Activated T-helper 1 cell treated with anti-CD3 and anti-CD28 coated beads, Interleukin-12 subunit alpha, Interleukin-12 subunit beta, Interleukin-2, Interleukin-4 antibody, amounts not matched to agents 30 ng/mL and 10 ng/mL and 1 ng/mL, durations not matched to agents 14 hours and 24 hours and 36 hours (primary cell): ENCODE data around the gene HECTD2. TPM values are rescaled to one million over a fixed set of nuclear protein-coding genes. Genes with fewer than 3 reads are reported as not detected.
"Not testable (repeated sequence)": the region's sequence is repeated elsewhere in the genome, so short reads cannot be mapped to it uniquely, and the experiment has no call there.

Source experiments
- DNase-seq: peaks from one replicate; pipeline ENCODE4 v3.0.0; 2021; ENCODE audit warnings: low spot score
- H3K27ac Mint-ChIP-seq: one replicate; pipeline ENCODE4 v1.8.0; 2021; ENCODE audit warnings: mild to moderate bottlenecking, mixed read lengths
- H3K27me3 Mint-ChIP-seq: one replicate; pipeline ENCODE4 v1.8.0; 2022; ENCODE audit warnings: mild to moderate bottlenecking, moderate library complexity, mixed read lengths; ENCODE audit not compliant: insufficient read depth
- H3K36me3 Mint-ChIP-seq: one replicate; pipeline ENCODE4 v1.8.0; 2021; ENCODE audit warnings: low read depth, mixed read lengths
- H3K4me1 Mint-ChIP-seq: one replicate; pipeline ENCODE4 v1.8.0; 2021; ENCODE audit warnings: low read depth, mixed read lengths
- H3K4me3 Mint-ChIP-seq: one replicate; pipeline ENCODE4 v1.8.0; 2021; ENCODE audit warnings: mild to moderate bottlenecking, moderate library complexity, mixed read lengths
- H3K9me3 Mint-ChIP-seq: one replicate; pipeline ENCODE4 v1.8.0; 2021; ENCODE audit warnings: mixed read lengths
- intact Hi-C: fragments of 100-400 bp; cut with micrococcal nuclease; formaldehyde crosslinking; loops from one replicate; pipeline ENCODE4 v1.15.1; 2024
- total RNA-seq: library from RNA; stranded (reverse); gene quantifications from 2 replicates; pipeline ENCODE4 v1.2.3, GENCODE V29; 2022

The HECTD2 gene
- 6.2 and 6.4 TPM in 2 replicates for total RNA-seq

GRCh38 chr10:91409869-91410637 is at the start of gene HECTD2:
TSS of gene HECTD2 (plus strand) at chr10:91410344. CDS start at chr10:91410439, 95 bp downstream.
- Mint-ChIP-seq H3K27me3 (peaks cover 11% of the 10 kb centered on the region), H3K9me3 (no peaks in the 10 kb centered on the region), H3K36me3 (peaks cover 4% of the 10 kb centered on the region), H3K4me3 (peak within 1 kb of the TSS; percentile 91), H3K27ac (peak within 1 kb of the TSS; percentile 95), H3K4me1 (peaks cover 25% of the 10 kb centered on the region)
- intact Hi-C loops, result loop anchor here (1.0 to 5.0 kb wide), 9 partner anchors 14 to 538 kb away; partner anchors contain the start of genes BTAF1, PCGF5, RPP30 and TNKS2
- peak; percentile 75 for DNase-seq

- H3K27me3 Mint-ChIP-seq, result peaks cover 2% of the 10 kb centered on the region
- H3K4me1 Mint-ChIP-seq, result no peaks in the 10 kb centered on the region
- no peaks in the 10 kb centered on the region for H3K36me3 Mint-ChIP-seq
- DNase-seq, result no peak
- peaks cover 2% of the 10 kb centered on the region for H3K9me3 Mint-ChIP-seq
- no peak overlapping the region for H3K4me3 Mint-ChIP-seq
- H3K27ac Mint-ChIP-seq, result no peak overlapping the region
- intact Hi-C loops, result no loop called here
Measured at GRCh38 chr10:91360461-91360860, 49.7 kb upstream of the HECTD2 start.

GRCh38 chr10:91365519-91365918 is 44.6 kb upstream of the HECTD2 start:
- intact Hi-C loops, H3K27me3 Mint-ChIP-seq, H3K36me3 Mint-ChIP-seq, H3K4me3 Mint-ChIP-seq, H3K4me1 Mint-ChIP-seq, H3K9me3 Mint-ChIP-seq, H3K27ac Mint-ChIP-seq, DNase-seq: not testable (repeated sequence)

- H3K27me3 Mint-ChIP-seq, result peaks cover 2% of the 10 kb centered on the region
- H3K4me3 Mint-ChIP-seq, result no peak overlapping the region
- H3K27ac Mint-ChIP-seq, result no peak overlapping the region
- DNase-seq, result no peak
- intact Hi-C loops, result no loop called here
- H3K9me3 Mint-ChIP-seq, result peaks cover 4% of the 10 kb centered on the region
- no peaks in the 10 kb centered on the region for H3K36me3 Mint-ChIP-seq
- no peaks in the 10 kb centered on the region for H3K4me1 Mint-ChIP-seq
Measured at GRCh38 chr10:91366704-91367103, 43.4 kb upstream of the HECTD2 start.

GRCh38 chr10:91367127-91367531 is 43.0 kb upstream of the HECTD2 start:
- no peaks in the 10 kb centered on the region for H3K36me3 Mint-ChIP-seq
- peaks cover 2% of the 10 kb centered on the region for H3K27me3 Mint-ChIP-seq
- DNase-seq, result no peak
- H3K4me3 Mint-ChIP-seq, result no peak overlapping the region
- peaks cover 4% of the 10 kb centered on the region for H3K9me3 Mint-ChIP-seq
- intact Hi-C loops, result no loop called here
- no peak overlapping the region for H3K27ac Mint-ChIP-seq
- H3K4me1 Mint-ChIP-seq, result no peaks in the 10 kb centered on the region

- peaks cover 2% of the 10 kb centered on the region for H3K27me3 Mint-ChIP-seq
- DNase-seq, result no peak
- intact Hi-C loops, result no loop called here
- no peaks in the 10 kb centered on the region for H3K4me1 Mint-ChIP-seq
- H3K36me3 Mint-ChIP-seq, result no peaks in the 10 kb centered on the region
- H3K9me3 Mint-ChIP-seq, result peaks cover 4% of the 10 kb centered on the region
- no peak overlapping the region for H3K4me3 Mint-ChIP-seq
- no peak overlapping the region for H3K27ac Mint-ChIP-seq
Measured at GRCh38 chr10:91367558-91367957, 42.6 kb upstream of the HECTD2 start.

GRCh38 chr10:91369978-91370589 is 40.1 kb upstream of the HECTD2 start:
- H3K27me3 Mint-ChIP-seq, result not testable (repeated sequence)

GRCh38 chr10:91374052-91374451 is 36.1 kb upstream of the HECTD2 start:
- no peak for DNase-seq
- Mint-ChIP-seq H3K27ac (no peak overlapping the region), H3K36me3 (no peaks in the 10 kb centered on the region), H3K4me1 (no peaks in the 10 kb centered on the region), H3K4me3 (no peak overlapping the region), H3K27me3 (peaks cover 6% of the 10 kb centered on the region), H3K9me3 (peaks cover 29% of the 10 kb centered on the region)
- intact Hi-C loops, result no loop called here

More at GRCh38 chr10:91369978-91370589, 40.1 kb upstream of the HECTD2 start:
- H3K4me1 Mint-ChIP-seq, H3K36me3 Mint-ChIP-seq, H3K27ac Mint-ChIP-seq, DNase-seq, H3K4me3 Mint-ChIP-seq: not testable (repeated sequence)
- peaks cover 17% of the 10 kb centered on the region for H3K9me3 Mint-ChIP-seq
- intact Hi-C loops, result loop anchor here (1.0 kb wide), 1 partner anchor 72 kb away; no protein-coding TSS in a partner anchor

- Mint-ChIP-seq H3K4me3 (no peak overlapping the region), H3K27ac (no peak overlapping the region), H3K9me3 (peaks cover 29% of the 10 kb centered on the region), H3K36me3 (no peaks in the 10 kb centered on the region), H3K4me1 (no peaks in the 10 kb centered on the region), H3K27me3 (peaks cover 4% of the 10 kb centered on the region)
- no peak for DNase-seq
- intact Hi-C loops, result no loop called here
Measured at GRCh38 chr10:91378061-91378460, 32.1 kb upstream of the HECTD2 start.

- Mint-ChIP-seq H3K9me3 (peaks cover 8% of the 10 kb centered on the region), H3K27me3 (peaks cover 7% of the 10 kb centered on the region), H3K27ac (no peak overlapping the region), H3K4me3 (no peak overlapping the region), H3K36me3 (no peaks in the 10 kb centered on the region), H3K4me1 (no peaks in the 10 kb centered on the region)
- intact Hi-C loops, result no loop called here
- DNase-seq, result no peak
Measured at GRCh38 chr10:91380873-91381256, 29.3 kb upstream of the HECTD2 start.

GRCh38 chr10:91381257-91381891 is 28.8 kb upstream of the HECTD2 start:
- peaks cover 5% of the 10 kb centered on the region for H3K9me3 Mint-ChIP-seq
- no peaks in the 10 kb centered on the region for H3K36me3 Mint-ChIP-seq
- no peak overlapping the region for H3K4me3 Mint-ChIP-seq
- no peak for DNase-seq
- H3K4me1 Mint-ChIP-seq, result no peaks in the 10 kb centered on the region
- peaks cover 8% of the 10 kb centered on the region for H3K27me3 Mint-ChIP-seq
- intact Hi-C loops, result no loop called here
- no peak overlapping the region for H3K27ac Mint-ChIP-seq

- H3K4me3 Mint-ChIP-seq, result no peak overlapping the region
- intact Hi-C loops, result no loop called here
- H3K27me3 Mint-ChIP-seq, result peaks cover 21% of the 10 kb centered on the region
- no peak for DNase-seq
- H3K27ac Mint-ChIP-seq, result no peak overlapping the region
- H3K36me3 Mint-ChIP-seq, result no peaks in the 10 kb centered on the region
- H3K4me1 Mint-ChIP-seq, result peaks cover 7% of the 10 kb centered on the region
- H3K9me3 Mint-ChIP-seq, result no peaks in the 10 kb centered on the region
Measured at GRCh38 chr10:91385306-91386085, 24.6 kb upstream of the HECTD2 start.
